ENCODE measurements around the gene KLHL26.

- TF ChIP-seq CTCF (IDR thresholded peaks at IDR 0.05) (no peak), POLR2A (IDR thresholded peaks at IDR 0.05) (no peak)
These were observed 28.6 kb upstream of the KLHL26 start for GRCh38 chr19:18608102-18608804.

Measured in vagina (tissue), 2 donors.